GM23248 (cell line): ENCODE results near the gene UHMK1.

Source experiments
- EZH2 ChIP-seq: fragments of 200-600 bp; sonication (generic); IDR thresholded peaks from 2 replicates; pipeline ENCODE4 v1.6.1; 2018; ENCODE audit warnings: antibody characterized with exemption, mild to moderate bottlenecking; ENCODE audit not compliant: insufficient read depth, poor library complexity, severe bottlenecking
- EZH2phosphoT487 ChIP-seq: fragments of 200-600 bp; sonication (generic); IDR thresholded peaks from 2 replicates; pipeline ENCODE4 v1.6.1; 2018; ENCODE audit warnings: antibody characterized with exemption, moderate library complexity, mild to moderate bottlenecking, low read depth; ENCODE audit not compliant: insufficient read depth

- TF ChIP-seq EZH2 (no peak), EZH2phosphoT487 (no peak)
Observed at GRCh38 chr1:162543228-162543627, 45.6 kb downstream of the UHMK1 start.
